PC-9 (cell line): ENCODE data around the gene HOXD4.

Experiments used
- CTCF ChIP-seq: fragments of 200-600 bp; sonication (generic); conservative IDR thresholded peaks from 2 replicates; pipeline ENCODE4 v1.6.1; 2017; ENCODE audit warnings: mixed run types, antibody characterized with exemption, mild to moderate bottlenecking, moderate library complexity
- EZH2 ChIP-seq: fragments of 200-600 bp; sonication (generic); IDR thresholded peaks from 2 replicates; pipeline ENCODE4 v1.8.0; 2017; ENCODE audit warnings: antibody characterized with exemption, low read depth

- TF ChIP-seq CTCF (no peak), EZH2 (no peak)
Measured at GRCh38 chr2:176200971-176201370, 49.6 kb downstream of the HOXD4 start.
